Osteoblast (primary cell): Measurements from ENCODE around the gene F11R. TPM values are rescaled to one million over a fixed set of nuclear protein-coding genes. Genes with fewer than 3 reads are reported as not detected.
"Not testable (repeated sequence)": the region's sequence is repeated elsewhere in the genome, so short reads cannot be mapped to it uniquely, and the experiment has no call there.

ENCODE experiments used
- DNase-seq: peaks from one replicate; pipeline ENCODE4 v3.0.0; 2011; ENCODE audit warnings: low spot score, mixed read lengths; ENCODE audit not compliant: insufficient read length; ENCODE audit errors: missing footprints
- H2AFZ ChIP-seq: 2 replicates; pipeline ENCODE4 v1.6.0; 2011; ENCODE audit warnings: mild to moderate bottlenecking, low read length
- H3K27ac ChIP-seq: 2 replicates; pipeline ENCODE4 v1.5.1; 2011; ENCODE audit warnings: mild to moderate bottlenecking, low read depth, low read length, moderate library complexity
- H3K27me3 ChIP-seq: 2 replicates; pipeline ENCODE4 v1.6.0; 2012; ENCODE audit warnings: mild to moderate bottlenecking, control low read depth, inconsistent platforms, low read length, moderate library complexity; ENCODE audit not compliant: insufficient read depth
- H3K36me3 ChIP-seq: 2 replicates; pipeline ENCODE4 v1.5.1; 2011; ENCODE audit warnings: mild to moderate bottlenecking, low read length, control low read depth, moderate library complexity; ENCODE audit not compliant: insufficient read depth
- H3K4me1 ChIP-seq: 2 replicates; pipeline ENCODE4 v1.5.1; 2011; ENCODE audit warnings: mild to moderate bottlenecking, low read length, control low read depth, moderate library complexity; ENCODE audit not compliant: insufficient read depth
- H3K4me2 ChIP-seq: 2 replicates; pipeline ENCODE4 v1.6.0; 2011; ENCODE audit warnings: mild to moderate bottlenecking, low read length; ENCODE audit not compliant: insufficient read depth
- H3K4me3 ChIP-seq: fragments of 200-600 bp; sonication (generic); 3 replicates; pipeline ENCODE4 v1.5.1; 2012; ENCODE audit warnings: mild to moderate bottlenecking, low read length, inconsistent platforms; ENCODE audit not compliant: insufficient read depth
- H3K79me2 ChIP-seq: 2 replicates; pipeline ENCODE4 v1.6.0; 2012; ENCODE audit warnings: mild to moderate bottlenecking, low read length, control low read depth, inconsistent platforms; ENCODE audit not compliant: insufficient read depth
- H3K9me3 ChIP-seq: 2 replicates; pipeline ENCODE4 v1.5.1; 2011; ENCODE audit warnings: low read depth, low read length, control low read depth
- H4K20me1 ChIP-seq: 2 replicates; pipeline ENCODE4 v1.6.0; 2012; ENCODE audit warnings: mild to moderate bottlenecking, low read length, control low read depth; ENCODE audit not compliant: insufficient read depth
- small RNA-seq: library from RNA; depleted of rRNA; stranded (forward); fragments of <200 nt; gene quantifications from one replicate; pipeline ENCODE3, GENCODE V24; 2012
- total RNA-seq: library from RNA; depleted of rRNA; stranded (reverse); fragments of >200 nt; gene quantifications from 2 replicates; pipeline ENCODE4 v1.2.3, GENCODE V29; 2012
- TF ChIP-seq, protein P1 (sequence below): IDR thresholded peaks from 2 replicates; pipeline ENCODE4 v1.5.1; 2011; ENCODE audit warnings: mild to moderate bottlenecking, low read depth, low read length, moderate library complexity; ENCODE audit errors: extremely low read depth

The F11R gene
- total RNA-seq, 1 donor: 0.72 TPM

DNA sequence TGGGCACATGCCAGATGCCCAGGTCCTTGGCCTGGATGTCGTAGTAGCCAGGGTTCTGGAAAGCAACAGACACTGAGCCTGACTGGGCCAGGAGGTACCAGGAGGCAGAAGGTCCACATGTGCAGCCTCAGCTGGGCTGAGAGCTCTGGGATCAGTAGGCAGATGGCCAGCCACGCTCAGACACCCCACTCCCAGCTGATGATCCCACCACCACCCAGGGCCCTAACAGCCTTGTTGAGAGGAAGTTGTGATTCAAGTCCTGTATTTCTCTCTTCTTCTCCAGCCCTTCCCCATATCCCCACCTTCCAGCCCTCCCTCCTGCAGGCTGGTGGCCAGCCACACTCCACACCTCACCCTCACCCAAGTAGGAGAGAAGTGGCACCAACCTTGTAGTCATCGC is 70.3 kb downstream of the F11R start:
- no peak for DNase-seq
- Histone ChIP-seq H3K9me3 (no peaks in the 10 kb centered on the region), H3K27me3 (peaks cover 6% of the 10 kb centered on the region), H3K27ac (no peak overlapping the region), H3K36me3 (no peaks in the 10 kb centered on the region), H3K4me3 (no peak overlapping the region), H4K20me1 (no peaks in the 10 kb centered on the region), H3K4me2 (no peak overlapping the region), H3K4me1 (no peaks in the 10 kb centered on the region), H2AFZ (no peak overlapping the region), H3K79me2 (no peaks in the 10 kb centered on the region)
- TF ChIP-seq, protein P1, sequence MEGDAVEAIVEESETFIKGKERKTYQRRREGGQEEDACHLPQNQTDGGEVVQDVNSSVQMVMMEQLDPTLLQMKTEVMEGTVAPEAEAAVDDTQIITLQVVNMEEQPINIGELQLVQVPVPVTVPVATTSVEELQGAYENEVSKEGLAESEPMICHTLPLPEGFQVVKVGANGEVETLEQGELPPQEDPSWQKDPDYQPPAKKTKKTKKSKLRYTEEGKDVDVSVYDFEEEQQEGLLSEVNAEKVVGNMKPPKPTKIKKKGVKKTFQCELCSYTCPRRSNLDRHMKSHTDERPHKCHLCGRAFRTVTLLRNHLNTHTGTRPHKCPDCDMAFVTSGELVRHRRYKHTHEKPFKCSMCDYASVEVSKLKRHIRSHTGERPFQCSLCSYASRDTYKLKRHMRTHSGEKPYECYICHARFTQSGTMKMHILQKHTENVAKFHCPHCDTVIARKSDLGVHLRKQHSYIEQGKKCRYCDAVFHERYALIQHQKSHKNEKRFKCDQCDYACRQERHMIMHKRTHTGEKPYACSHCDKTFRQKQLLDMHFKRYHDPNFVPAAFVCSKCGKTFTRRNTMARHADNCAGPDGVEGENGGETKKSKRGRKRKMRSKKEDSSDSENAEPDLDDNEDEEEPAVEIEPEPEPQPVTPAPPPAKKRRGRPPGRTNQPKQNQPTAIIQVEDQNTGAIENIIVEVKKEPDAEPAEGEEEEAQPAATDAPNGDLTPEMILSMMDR: no peak

DNA sequence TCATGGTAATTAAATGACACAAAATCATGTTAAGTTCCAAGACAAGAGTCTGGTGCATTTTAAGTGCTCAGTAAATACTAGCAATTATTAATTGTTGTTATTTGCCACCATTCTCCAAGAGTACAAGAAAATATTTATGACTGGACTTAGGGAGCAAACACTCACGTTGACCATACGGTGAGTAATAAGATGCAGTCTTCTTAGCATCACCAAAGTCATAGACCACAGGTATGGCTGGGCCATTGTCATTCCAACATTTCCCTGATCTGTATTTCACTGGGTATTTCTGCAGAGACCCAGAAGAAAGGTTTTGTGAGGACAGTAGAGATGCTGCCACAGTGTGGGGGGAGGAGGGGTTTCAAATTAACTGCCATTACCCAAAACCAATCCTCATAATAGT is 71.1 kb downstream of the F11R start:
- no peak overlapping the region for H3K27ac ChIP-seq
- no peak overlapping the region for H3K4me3 ChIP-seq
- DNase-seq: no peak
- H3K79me2 ChIP-seq: no peaks in the 10 kb centered on the region
- H2AFZ ChIP-seq: no peak overlapping the region
- H3K27me3 ChIP-seq: peaks cover 6% of the 10 kb centered on the region
- no peaks in the 10 kb centered on the region for H3K9me3 ChIP-seq
- no peaks in the 10 kb centered on the region for H4K20me1 ChIP-seq
- no peaks in the 10 kb centered on the region for H3K4me1 ChIP-seq
- H3K36me3 ChIP-seq: no peaks in the 10 kb centered on the region
- TF ChIP-seq, protein P1: no peak
- H3K4me2 ChIP-seq: no peak overlapping the region

DNA sequence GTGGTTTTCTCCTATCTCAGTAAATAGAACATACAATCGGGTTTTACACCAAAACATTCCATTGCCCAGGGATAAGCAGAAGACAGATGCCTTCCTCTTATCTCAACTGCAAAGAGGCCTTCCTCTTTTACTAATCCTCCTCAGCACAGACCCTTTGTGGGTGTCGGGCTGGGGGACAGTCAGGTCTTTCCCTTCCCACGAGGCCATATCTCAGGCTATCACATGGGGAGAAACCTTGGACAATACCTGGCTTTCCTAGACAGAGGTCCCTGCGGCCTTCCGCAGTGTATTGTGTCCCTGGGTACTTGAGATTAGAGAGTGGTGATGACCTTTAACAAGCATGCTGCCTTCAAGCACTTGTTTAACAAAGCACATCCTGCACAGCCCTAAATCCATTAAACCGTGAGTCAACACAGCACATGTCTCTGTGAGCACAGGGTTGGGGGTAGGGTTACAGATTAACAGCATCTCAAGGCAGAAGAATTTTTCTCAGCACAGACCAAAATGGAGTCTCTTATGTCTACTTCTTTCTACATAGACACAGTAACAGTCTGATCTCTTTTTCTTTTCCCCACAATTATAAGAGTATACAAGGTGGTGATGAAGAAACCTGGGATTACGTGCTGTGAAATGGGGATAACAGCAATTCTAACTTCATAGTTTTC is 71.6 kb downstream of the F11R start:
- not testable (repeated sequence) for H3K79me2 ChIP-seq, H3K4me2 ChIP-seq, H3K27me3 ChIP-seq, H3K36me3 ChIP-seq, H3K27ac ChIP-seq, DNase-seq, H3K9me3 ChIP-seq, H4K20me1 ChIP-seq, H3K4me1 ChIP-seq, H2AFZ ChIP-seq, H3K4me3 ChIP-seq

DNA sequence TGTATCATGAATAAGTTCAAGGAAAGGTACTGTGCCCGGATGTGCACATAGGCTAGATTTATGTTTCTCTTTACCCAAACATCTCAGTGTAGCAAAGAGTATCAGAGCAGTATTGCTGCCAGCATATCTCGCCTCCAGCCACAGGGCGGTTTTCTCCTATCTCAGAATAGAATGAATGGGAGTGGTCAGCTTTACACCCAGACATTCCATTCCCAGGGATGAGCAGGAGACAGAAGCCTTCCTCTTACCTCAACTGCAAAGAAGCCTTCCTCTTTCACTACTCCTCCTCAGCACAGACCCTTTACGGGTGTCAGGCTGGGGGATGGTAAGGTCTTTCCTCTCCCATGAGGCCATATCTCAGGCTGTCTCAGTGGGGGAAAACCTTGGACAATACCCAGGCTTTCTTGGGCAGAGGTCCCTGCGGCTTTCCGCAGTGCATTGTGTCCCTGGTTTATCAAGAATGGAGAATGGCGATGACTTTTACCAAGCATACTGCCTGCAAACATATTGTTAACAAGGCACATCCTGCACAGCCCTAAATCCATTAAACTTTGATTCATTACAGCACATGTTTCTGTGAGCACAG is 73.7 kb downstream of the F11R start:
- not testable (repeated sequence) for H3K4me3 ChIP-seq, H3K27ac ChIP-seq, H3K4me2 ChIP-seq, H4K20me1 ChIP-seq, H2AFZ ChIP-seq, DNase-seq, H3K79me2 ChIP-seq, H3K36me3 ChIP-seq, H3K4me1 ChIP-seq, H3K9me3 ChIP-seq, H3K27me3 ChIP-seq

DNA sequence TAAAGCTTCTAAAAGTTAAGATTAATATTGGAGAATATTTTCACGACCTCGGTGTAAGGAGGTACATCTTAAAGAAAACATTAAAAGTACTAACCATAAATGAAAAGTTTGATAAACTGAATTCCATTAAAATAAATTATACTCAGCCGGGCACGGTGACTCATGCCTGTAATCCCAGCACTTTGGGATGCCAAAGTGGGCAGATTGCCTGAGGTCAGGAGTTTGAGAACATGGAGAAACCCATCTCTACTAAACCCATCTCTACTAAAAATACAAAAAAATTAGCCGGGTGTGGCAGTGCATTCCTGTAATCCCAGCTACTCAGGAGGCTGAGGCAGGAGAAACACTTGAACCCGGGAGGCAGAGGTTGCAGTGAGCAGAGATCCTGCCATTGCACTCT is 75.1 kb downstream of the F11R start:
- H3K4me1 ChIP-seq, H2AFZ ChIP-seq, H3K36me3 ChIP-seq, H4K20me1 ChIP-seq, H3K79me2 ChIP-seq, H3K9me3 ChIP-seq, H3K27me3 ChIP-seq, H3K27ac ChIP-seq, DNase-seq, H3K4me2 ChIP-seq, H3K4me3 ChIP-seq: not testable (repeated sequence)

Small RNAs within 50 kb of the gene (small RNA-seq; reads per million reads assigned to genes)
- not detected for gene AL591806.2

Other genes starting within 250 kb of the F11R start
- not detected in 2 replicates for gene LY9, start 225.0 kb downstream of the F11R start, total RNA-seq
- gene CD244, start 158.3 kb downstream of the F11R start, total RNA-seq: not detected in 2 replicates
- not detected in 2 replicates for gene ITLN1, start 136.0 kb downstream of the F11R start, total RNA-seq
- not detected in 2 replicates for gene ITLN2, start 66.3 kb downstream of the F11R start, total RNA-seq
- 0.72 and 1.8 TPM in 2 replicates for gene TSTD1, start 17.8 kb upstream of the F11R start, total RNA-seq
- 45.7 and 47.4 TPM in 2 replicates for gene USF1, start 24.8 kb upstream of the F11R start, total RNA-seq
- under 0.01 TPM in 1 of 2 replicates, not detected in the other for gene ARHGAP30, start 48.7 kb upstream of the F11R start, total RNA-seq
- gene NECTIN4, start 68.4 kb upstream of the F11R start, total RNA-seq: under 0.01 TPM in 2 replicates
- gene KLHDC9, start 77.2 kb upstream of the F11R start, total RNA-seq: 1.4 and 1.5 TPM in 2 replicates
- gene PFDN2, start 96.9 kb upstream of the F11R start, total RNA-seq: 17.7 and 27.9 TPM in 2 replicates
- gene NIT1, start 97.0 kb upstream of the F11R start, total RNA-seq: 23.9 and 28.0 TPM in 2 replicates
- 36.6 and 41.0 TPM in 2 replicates for gene DEDD, start 111.5 kb upstream of the F11R start, total RNA-seq
- 87.5 and 95.2 TPM in 2 replicates for gene UFC1, start 132.8 kb upstream of the F11R start, total RNA-seq
- 8.0 and 9.1 TPM in 2 replicates for gene USP21, start 138.3 kb upstream of the F11R start, total RNA-seq
- 15.9 and 19.5 TPM in 2 replicates for gene PPOX, start 145.3 kb upstream of the F11R start, total RNA-seq
- gene B4GALT3, start 156.4 kb upstream of the F11R start, total RNA-seq: 18.5 and 18.9 TPM in 2 replicates
- 1.4 and 3.5 TPM in 2 replicates for gene ADAMTS4, start 177.9 kb upstream of the F11R start, total RNA-seq
- gene NDUFS2, start 181.2 kb upstream of the F11R start, total RNA-seq: 103 and 130 TPM in 2 replicates
- 0.29 and 0.72 TPM in 2 replicates for gene FCER1G, start 194.1 kb upstream of the F11R start, total RNA-seq
- not detected in 2 replicates for gene APOA2, start 202.5 kb upstream of the F11R start, total RNA-seq
- 6.5 and 8.8 TPM in 2 replicates for gene TOMM40L, start 204.9 kb upstream of the F11R start, total RNA-seq
- gene NR1I3, start 217.1 kb upstream of the F11R start, total RNA-seq: not detected in 2 replicates
- gene PCP4L1, start 237.6 kb upstream of the F11R start, total RNA-seq: not detected in 2 replicates